Small intestine (tissue), 16 donors: ENCODE data around the gene PTRH1. TPM values are rescaled to one million over a fixed set of nuclear protein-coding genes. Genes with fewer than 3 reads are reported as not detected.
"Not testable (repeated sequence)": the region's sequence is repeated elsewhere in the genome, so short reads cannot be mapped to it uniquely, and the experiment has no call there.

Experiments
- DNase-seq, 2 donors: peaks; one replicate each; pipeline versions ENCODE4 v3.0.0 to v3.0.0-alpha.2; 2013
- FAIRE-seq: peaks from 2 replicates; lab custom pipeline; 2012; peaks lifted over from hg19 to GRCh38; lab: Jason Lieb, UNC
- H3K27ac ChIP-seq, 3 donors: one replicate each; pipeline ENCODE4 v1.5.1; 2013; ENCODE audit warnings: low read length in 2 of 3, mild to moderate bottlenecking in 2 of 3, control low read depth in 1 of 3, inconsistent platforms in 1 of 3, low read depth in 1 of 3, moderate library complexity in 1 of 3
- H3K27me3 ChIP-seq, 3 donors: one replicate each; pipeline ENCODE4 v1.6.1; 2013; ENCODE audit warnings: low read length in 3 of 3, inconsistent platforms in 1 of 3; ENCODE audit not compliant: control insufficient read depth in 3 of 3, insufficient read depth in 3 of 3
- H3K36me3 ChIP-seq, 3 donors: one replicate each; pipeline ENCODE4 v1.6.1; 2013; ENCODE audit warnings: low read length in 3 of 3, inconsistent platforms in 1 of 3, low read depth in 1 of 3, mild to moderate bottlenecking in 1 of 3, moderate library complexity in 1 of 3; ENCODE audit not compliant: control insufficient read depth in 3 of 3, insufficient read depth in 2 of 3
- H3K4me1 ChIP-seq, 3 donors: one replicate each; pipeline ENCODE4 v1.6.1; 2013; ENCODE audit warnings: low read length in 2 of 3, inconsistent platforms in 1 of 3, low read depth in 1 of 3, mild to moderate bottlenecking in 1 of 3, moderate library complexity in 1 of 3; ENCODE audit not compliant: control insufficient read depth in 3 of 3, insufficient read depth in 2 of 3
- H3K4me3 ChIP-seq, 3 donors: one replicate each; pipeline ENCODE4 v1.5.1; 2013; ENCODE audit warnings: low read length in 3 of 3, control low read depth in 1 of 3, inconsistent platforms in 1 of 3, low read depth in 1 of 3, mild to moderate bottlenecking in 1 of 3, moderate library complexity in 1 of 3
- H3K9me3 ChIP-seq, 2 donors: one replicate each; pipeline ENCODE4 v1.6.1; 2013; ENCODE audit warnings: low read depth in 1 of 2, low read length in 1 of 2; ENCODE audit not compliant: control insufficient read depth in 2 of 2, insufficient read depth in 1 of 2
- WGBS, 3 donors: extraction: QIAGEN DNeasy Blood & Tissue Kit; methylation state at CpG; one replicate each; pipeline ENCODE4 v1.1.7; 2013; 5-methylcytosine and 5-hydroxymethylcytosine counted together
- long read RNA-seq, 10 donors: transcript quantifications; one replicate each; lab custom pipeline, GENCODE V29; 2026
- polyA plus RNA-seq, 4 donors: library from polyadenylated mRNA; stranded (reverse) in 3 of 4; unstranded in 1 of 4; fragments of 200-250 nt in 3 of 4; fragments of 120-200 nt in 1 of 4; gene quantifications; one replicate each; pipeline versions ENCODE4 v1.2.1 to v1.2.3, GENCODE V29; 2013
- donor health status: healthy with polysubstance abuse.
- donor health status: control.
- donor health status: control.
- donor health status: Bipolar disorder and iron deficiency.
- donor health status: healthy.

PTRH1 gene, protein sequence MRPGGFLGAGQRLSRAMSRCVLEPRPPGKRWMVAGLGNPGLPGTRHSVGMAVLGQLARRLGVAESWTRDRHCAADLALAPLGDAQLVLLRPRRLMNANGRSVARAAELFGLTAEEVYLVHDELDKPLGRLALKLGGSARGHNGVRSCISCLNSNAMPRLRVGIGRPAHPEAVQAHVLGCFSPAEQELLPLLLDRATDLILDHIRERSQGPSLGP
- polyA plus RNA-seq = 10 to 100 TPM in 2 of 4 donors, 1 to 10 TPM in 2; 3.4 to 16.8 (median 10.9) TPM
- long read RNA-seq, donor 1, transcript PTRH1-208 (5 exons, 814 nt) = major isoform, 7 of 8 reads
- long read RNA-seq, donor 1, partial matches to known transcripts = 0 of 8 reads
- long read RNA-seq, donor 1, other reads (novel, unspliced or antisense) = 0 of 8 reads
- long read RNA-seq, donor 2, partial matches to known transcripts = 0 of 2 reads
- long read RNA-seq, donor 2, other reads (novel, unspliced or antisense) = 0 of 2 reads
- long read RNA-seq, donor 3, partial matches to known transcripts = 0 of 3 reads
- long read RNA-seq, donor 3, other reads (novel, unspliced or antisense) = 0 of 3 reads
- long read RNA-seq, donor 4 = 0 reads
- long read RNA-seq, donor 5, partial matches to known transcripts = 0 of 4 reads
- long read RNA-seq, donor 5, other reads (novel, unspliced or antisense) = 0 of 4 reads
- long read RNA-seq, donor 6, transcript PTRH1-208 (5 exons, 814 nt) = major isoform, 5 of 5 reads
- long read RNA-seq, donor 6, partial matches to known transcripts = 0 of 5 reads
- long read RNA-seq, donor 6, other reads (novel, unspliced or antisense) = 0 of 5 reads
- long read RNA-seq, donor 7 = 0 reads
- long read RNA-seq, donor 8, partial matches to known transcripts = 0 of 2 reads
- long read RNA-seq, donor 8, other reads (novel, unspliced or antisense) = 0 of 2 reads
- long read RNA-seq, donor 9, partial matches to known transcripts = 0 of 1 reads
- long read RNA-seq, donor 9, other reads (novel, unspliced or antisense) = 0 of 1 reads
- long read RNA-seq, donor 10, partial matches to known transcripts = 32 of 34 reads
- long read RNA-seq, donor 10, other reads (novel, unspliced or antisense) = 0 of 34 reads

DNA sequence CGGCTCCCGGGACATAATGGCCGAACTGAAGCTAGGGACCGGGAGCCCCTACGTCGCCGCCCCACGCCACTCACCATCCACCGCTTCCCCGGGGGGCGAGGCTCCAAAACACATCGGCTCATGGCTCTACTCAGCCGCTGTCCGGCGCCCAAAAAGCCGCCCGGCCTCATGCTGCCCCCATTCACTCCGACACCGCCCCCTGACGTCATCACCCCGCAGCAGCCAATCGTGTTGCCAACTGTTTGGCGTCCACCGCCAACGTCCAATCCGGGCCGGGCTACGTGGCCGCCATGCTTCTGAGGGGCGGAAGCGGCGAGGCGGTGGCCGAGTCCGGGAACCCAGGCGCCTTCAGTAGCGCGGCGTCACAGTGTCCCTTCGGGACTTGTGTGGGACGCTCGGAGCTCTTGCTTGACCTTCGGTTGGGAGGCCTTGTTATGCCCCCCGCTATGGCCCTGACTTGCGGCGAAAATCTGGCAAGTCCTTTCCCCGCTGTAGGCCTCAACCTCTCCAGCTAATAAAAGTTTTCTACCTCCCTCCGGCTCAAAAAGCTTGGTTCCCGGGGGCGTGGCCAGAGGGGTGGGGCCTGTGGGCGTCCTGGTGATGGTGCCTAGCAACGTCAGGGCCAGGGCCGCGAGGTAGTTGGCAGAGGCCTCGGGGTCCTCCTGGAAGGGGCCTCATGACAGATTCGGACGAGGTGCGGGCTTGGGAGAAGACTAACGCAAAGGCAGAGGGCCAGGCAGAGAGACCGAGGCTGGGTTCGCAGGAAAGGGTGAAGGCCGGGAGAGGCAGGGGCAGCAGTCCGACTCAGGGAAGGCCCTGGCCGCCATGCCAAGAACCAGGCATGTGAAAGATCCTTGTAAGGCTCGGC lies at the start of gene PTRH1, which contains the start of gene TTC16:
Gene PTRH1 (minus strand): TSS at position 194 of the 868 bp plus-strand sequence. CDS start 24 bp downstream, at position 170.
Gene TTC16 (plus strand): TSS at position 610 of the 868 bp plus-strand sequence. CDS start 67 bp downstream, at position 677.
- Histone ChIP-seq H3K4me1 (peaks cover 0 to 10% (median 0%) of the 10 kb centered on the region in 3 donors), H3K9me3 (no peaks in the 10 kb centered on the region), H3K27me3 (no peaks in the 10 kb centered on the region), H3K4me3 (peak within 1 kb of the TSS; percentile 66 to 71 (median 67)), H3K27ac (peak within 1 kb of the TSS; percentile 21 to 87 (median 45)), H3K36me3 (peaks cover 0 to 9% (median 0%) of the 10 kb centered on the region in 3 donors)
- no peak for FAIRE-seq
- 5 to 6% (median 5%) methylated on average over 64 to 65 of the region's 65 CpGs for WGBS, 3 donors
- DNase-seq = peak; percentile 96 to 98

DNA sequence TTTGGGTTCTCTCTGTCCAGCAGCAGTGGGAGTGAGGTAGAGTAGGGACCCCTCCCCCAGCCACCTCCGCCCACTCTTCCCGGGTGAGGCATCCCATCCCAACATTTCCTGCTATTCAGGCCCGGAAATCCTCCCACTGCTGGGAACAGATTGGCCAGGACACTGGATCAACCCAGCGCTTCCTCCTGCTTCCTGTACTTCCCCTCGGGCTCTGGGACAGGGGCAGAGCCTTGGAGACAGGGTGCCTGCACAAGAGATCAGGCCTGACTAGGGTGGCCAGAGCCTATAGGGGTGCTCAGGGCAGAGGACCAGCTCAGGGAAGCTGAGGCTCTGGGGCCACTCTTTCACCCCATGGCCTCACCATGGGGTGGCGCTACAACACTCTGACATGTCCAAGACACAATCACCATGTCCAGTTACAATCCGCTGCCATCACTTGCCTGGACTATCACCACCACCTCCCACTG lies 48.5 kb upstream of the PTRH1 start:
- Histone ChIP-seq H3K9me3 (no peaks in the 10 kb centered on the region), H3K4me3 (no peak overlapping the region), H3K27ac (peak overlapping the region in 1 of 3 donors; percentile 41), H3K27me3 (peaks cover 0 to 39% (median 0%) of the 10 kb centered on the region in 3 donors), H3K4me1 (peaks cover 0 to 2% (median 0%) of the 10 kb centered on the region in 3 donors), H3K36me3 (peaks cover 0 to 2% (median 0%) of the 10 kb centered on the region in 3 donors)
- peak in 1 of 2 donors; percentile 43 for DNase-seq
- WGBS, 3 donors = 36 to 55% (median 45%) methylated on average over 7 of the region's 7 CpGs
- FAIRE-seq = no peak

DNA sequence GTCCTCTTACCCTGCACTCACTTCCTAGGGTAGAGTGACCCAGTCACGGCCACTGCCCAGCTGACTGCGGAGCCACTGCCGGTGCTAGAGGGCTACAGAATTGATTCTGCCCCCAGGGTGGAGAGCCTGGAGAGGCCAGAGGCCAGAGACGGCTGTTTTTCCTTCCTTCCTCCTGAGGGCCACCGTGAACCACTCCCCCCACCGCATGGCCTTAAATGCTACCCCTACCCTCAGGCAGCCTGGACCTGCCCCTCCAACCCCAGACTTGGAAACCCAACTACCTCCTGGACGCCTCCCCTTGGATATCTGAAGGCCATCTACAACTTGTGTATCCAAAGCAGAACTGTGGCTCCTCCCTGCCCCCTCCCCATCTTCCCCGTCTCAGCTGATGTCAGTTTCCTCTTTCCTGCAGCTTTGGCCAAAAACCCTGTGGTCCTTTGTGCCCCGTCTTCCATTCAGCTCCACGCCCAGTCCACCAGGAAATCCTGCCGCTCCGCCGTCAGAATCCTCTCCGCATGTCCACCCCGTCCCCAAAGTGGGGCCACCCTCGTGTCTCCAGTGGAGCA lies 46.7 kb upstream of the PTRH1 start:
- Histone ChIP-seq H3K4me1 (no peaks in the 10 kb centered on the region), H3K27ac (peak overlapping the region in 1 of 3 donors; percentile 49), H3K27me3 (peaks cover 0 to 37% (median 0%) of the 10 kb centered on the region in 3 donors), H3K4me3 (no peak overlapping the region), H3K9me3 (no peaks in the 10 kb centered on the region), H3K36me3 (peaks cover 0 to 2% (median 0%) of the 10 kb centered on the region in 3 donors)
- DNase-seq (no peak), FAIRE-seq (no peak)
- 41 to 56% (median 43%) methylated on average over 16 of the region's 16 CpGs for WGBS, 3 donors

DNA sequence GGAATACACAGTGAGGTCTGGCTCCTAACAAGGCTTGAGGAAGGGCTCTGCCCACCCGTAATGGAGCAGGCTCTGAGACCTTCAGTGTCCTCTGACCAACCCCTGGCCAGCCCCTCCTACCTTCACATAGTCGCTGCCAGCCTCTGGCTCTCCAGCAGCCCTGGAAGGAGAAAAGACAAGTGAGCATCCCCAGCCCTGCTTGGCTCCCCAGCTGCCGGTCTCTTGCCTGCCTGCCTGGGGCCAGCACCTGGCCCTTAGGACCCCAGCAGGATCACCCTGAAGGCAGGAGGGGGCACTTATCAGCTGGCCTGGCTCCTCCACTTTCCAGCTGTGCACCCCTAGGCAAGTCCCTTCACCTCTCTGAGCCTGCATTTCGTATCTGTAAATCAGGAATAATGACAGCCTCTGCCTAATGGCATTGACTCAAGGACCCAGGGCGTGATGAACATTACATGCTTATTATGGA lies 46.1 kb upstream of the PTRH1 start:
- DNase-seq (no peak), FAIRE-seq (no peak)
- H3K27me3 ChIP-seq = peaks cover 0 to 35% (median 0%) of the 10 kb centered on the region in 3 donors
- no peaks in the 10 kb centered on the region for H3K4me1 ChIP-seq
- peak overlapping the region in 1 of 3 donors; percentile 36 for H3K27ac ChIP-seq
- 30 to 59% (median 50%) methylated on average over 5 of the region's 5 CpGs for WGBS, 3 donors
- H3K36me3 ChIP-seq = peaks cover 0 to 2% (median 0%) of the 10 kb centered on the region in 3 donors
- no peaks in the 10 kb centered on the region for H3K9me3 ChIP-seq
- no peak overlapping the region for H3K4me3 ChIP-seq

DNA sequence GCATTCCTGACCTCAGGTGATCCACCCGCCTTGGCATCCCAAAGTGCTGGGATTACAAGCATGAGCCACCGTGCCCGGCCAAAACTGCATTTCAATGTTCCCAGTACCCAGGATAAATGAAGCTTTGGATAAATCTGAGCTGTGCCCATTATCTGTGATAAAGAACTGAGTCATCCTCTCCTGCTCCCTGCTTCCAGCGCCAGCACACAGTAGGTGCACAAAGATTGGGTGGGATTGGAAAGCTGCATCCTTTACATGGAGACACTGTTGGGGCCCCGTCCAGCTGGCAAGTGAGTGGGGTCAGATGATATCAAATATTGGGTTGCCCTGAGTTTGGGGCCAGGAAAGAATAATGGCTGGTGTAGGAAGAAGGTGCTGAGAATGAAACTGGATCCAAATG lies 45.6 kb upstream of the PTRH1 start:
- Histone ChIP-seq H3K4me3 (no peak overlapping the region), H3K27me3 (peaks cover 0 to 38% (median 0%) of the 10 kb centered on the region in 3 donors), H3K4me1 (no peaks in the 10 kb centered on the region), H3K27ac (no peak overlapping the region), H3K36me3 (peaks cover 0 to 2% (median 0%) of the 10 kb centered on the region in 3 donors), H3K9me3 (no peaks in the 10 kb centered on the region)
- no peak for FAIRE-seq
- WGBS, 3 donors = 78 to 88% (median 78%) methylated on average over 5 of the region's 5 CpGs
- no peak for DNase-seq

DNA sequence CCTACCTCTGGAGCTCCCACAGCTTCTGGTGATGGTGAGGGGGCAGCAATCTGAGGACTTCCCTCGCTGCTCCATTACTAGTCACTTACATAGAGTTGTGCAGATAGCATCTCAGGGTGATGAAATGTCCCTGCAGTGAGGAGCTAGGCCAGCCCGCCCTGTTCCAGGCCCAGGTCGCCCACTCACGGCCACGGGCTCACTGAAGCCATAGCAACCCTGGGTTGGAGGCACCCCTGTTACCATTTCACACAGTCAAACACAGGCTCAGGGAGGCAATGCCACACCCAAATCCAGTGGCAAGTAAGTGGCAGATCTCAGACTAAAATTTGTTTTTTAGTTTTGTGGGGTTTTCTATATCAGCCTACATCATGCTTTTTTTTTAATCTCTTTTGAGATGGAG lies 43.4 kb upstream of the PTRH1 start:
- Histone ChIP-seq H3K27me3 (peaks cover 0 to 45% (median 7%) of the 10 kb centered on the region in 3 donors), H3K27ac (no peak overlapping the region), H3K4me1 (no peaks in the 10 kb centered on the region), H3K36me3 (peaks cover 0 to 2% (median 0%) of the 10 kb centered on the region in 3 donors), H3K4me3 (no peak overlapping the region), H3K9me3 (no peaks in the 10 kb centered on the region)
- no peak for FAIRE-seq
- no peak for DNase-seq
- 74 to 90% (median 85%) methylated on average over 5 of the region's 5 CpGs for WGBS, 3 donors

DNA sequence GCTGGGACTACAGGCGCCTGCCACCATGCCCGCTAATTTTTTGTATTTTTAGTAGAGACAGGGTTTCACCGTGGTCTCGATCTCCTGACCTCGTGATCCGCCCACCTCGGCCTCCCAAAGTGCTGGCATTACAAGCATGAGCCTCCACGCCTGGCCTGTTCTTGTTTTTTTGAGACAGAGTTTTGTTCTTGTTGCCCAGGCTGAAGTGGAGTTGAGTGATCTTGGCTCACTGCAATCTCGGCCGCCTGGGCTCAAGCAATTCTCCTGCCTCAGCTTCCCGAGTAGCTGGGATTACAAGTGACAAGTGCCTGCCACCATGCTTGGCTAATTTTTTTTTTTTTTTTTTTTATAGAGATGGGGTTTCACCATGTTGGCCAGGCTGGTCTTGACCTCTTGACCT lies 41.3 kb upstream of the PTRH1 start:
- not testable (repeated sequence) for H3K4me3 ChIP-seq, H3K36me3 ChIP-seq, H3K9me3 ChIP-seq, DNase-seq, FAIRE-seq, H3K4me1 ChIP-seq, H3K27ac ChIP-seq
- H3K27me3 ChIP-seq = peaks cover 0 to 46% (median 8%) of the 10 kb centered on the region in 3 donors
- WGBS, 3 donors = 84 to 85% (median 84%) methylated on average over 11 of the region's 11 CpGs
